Stimulated activated naive CD8-positive, alpha-beta T cell treated with anti-CD3 and anti-CD28 coated beads, Interleukin-15, Interleukin-2, amounts not matched to agents 100 U/mL and 50 U/mL, for 24 hours (primary cell): Measurements from ENCODE around the gene FOSL1.
A peak's percentile ranks its signal among the peaks of the same experiment; 100 is the strongest.

Experiments used
- ATAC-seq: fragments of 150-1000 bp; cut with Tn5 transposase; one replicate; pipeline ENCODE4 v1.10.0; 2021
- DNase-seq: peaks from one replicate; pipeline ENCODE4 v3.0.0; 2021

The FOSL1 gene

DNA sequence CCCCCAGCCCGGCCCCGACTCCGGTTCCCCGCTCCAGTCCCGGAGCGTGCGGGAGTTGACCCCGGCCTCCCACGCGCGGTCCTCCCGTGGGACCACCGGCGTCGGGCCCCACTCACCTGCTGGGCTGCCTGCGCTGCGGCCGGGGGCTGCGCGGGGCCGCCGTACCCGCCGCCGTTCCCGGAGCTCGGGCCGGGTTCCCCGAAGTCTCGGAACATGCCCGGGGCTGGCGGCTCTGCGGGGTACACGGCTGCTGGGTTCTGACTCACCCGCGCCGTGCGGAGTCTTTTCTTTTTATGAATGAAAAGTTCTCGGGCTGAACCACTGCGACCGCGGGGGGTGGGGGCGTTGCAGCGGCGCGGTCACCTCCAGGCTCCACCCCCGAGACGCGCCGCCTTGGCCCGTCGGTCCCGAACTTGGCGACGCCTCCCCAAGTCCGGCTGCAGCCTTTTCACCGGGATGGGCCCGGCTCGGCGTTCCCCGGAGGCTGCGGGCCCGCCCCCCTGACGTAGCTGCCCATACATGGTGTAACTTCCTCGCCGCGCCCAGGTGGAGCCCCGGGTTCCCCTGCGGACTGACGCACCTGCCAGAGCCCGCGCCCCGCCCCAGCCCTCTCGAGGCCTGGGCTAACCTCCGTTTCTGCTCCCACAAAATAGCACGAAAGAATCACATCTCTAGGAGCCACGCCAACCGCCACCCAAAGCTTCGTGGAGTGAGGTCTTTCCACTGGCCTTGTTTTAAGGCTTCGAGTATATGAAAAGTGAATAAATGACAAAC lies at the start of gene FOSL1:
Gene FOSL1 (minus strand): TSS at position 264 of the 774 bp plus-strand sequence. CDS start 49 bp downstream, at position 215.
- ATAC-seq (peak; percentile 90), DNase-seq (peak; percentile 97)

DNA sequence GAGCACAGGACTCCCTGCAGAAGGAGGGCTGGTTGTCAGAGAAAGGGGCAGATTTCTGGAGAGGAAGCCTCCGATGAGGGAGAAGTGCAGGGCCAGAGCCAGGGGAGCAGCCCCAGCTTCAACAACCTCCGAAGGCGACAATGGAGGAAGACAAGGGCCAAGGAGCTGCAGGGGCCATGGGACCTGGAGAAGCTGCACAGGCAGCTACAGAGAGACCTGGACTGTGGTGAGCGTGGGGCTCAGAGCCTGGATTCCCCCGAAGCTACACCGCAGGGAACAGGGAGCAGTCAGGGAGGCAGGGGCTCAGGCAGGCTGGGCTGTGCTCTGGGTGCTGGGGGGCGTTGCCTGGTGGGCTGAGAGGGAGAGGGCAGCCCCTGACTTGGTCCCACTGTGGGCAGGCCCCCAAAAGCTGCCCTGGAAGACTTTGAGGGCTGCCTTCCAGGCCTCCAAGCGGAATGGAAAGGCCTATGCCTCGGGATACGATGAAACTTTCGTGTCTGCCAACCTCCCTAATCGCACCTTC lies 47.5 kb upstream of the FOSL1 start:
- DNase-seq (no peak), ATAC-seq (no peak)

GRCh38 chr11:65947133-65947532 lies 46.9 kb upstream of the FOSL1 start:
- ATAC-seq (no peak), DNase-seq (no peak)

GRCh38 chr11:65946655-65947054 lies 46.5 kb upstream of the FOSL1 start:
- DNase-seq (no peak), ATAC-seq (no peak)

- no peak for DNase-seq
- ATAC-seq = no peak
Observed at GRCh38 chr11:65945941-65946558, 45.9 kb upstream of the FOSL1 start.

- ATAC-seq (no peak), DNase-seq (no peak)
Observed at GRCh38 chr11:65945430-65945911, 45.3 kb upstream of the FOSL1 start, which contains the start of gene TSGA10IP. Gene TSGA10IP (plus strand): TSS chr11:65945480. CDS start chr11:65945676, 196 bp downstream.

DNA sequence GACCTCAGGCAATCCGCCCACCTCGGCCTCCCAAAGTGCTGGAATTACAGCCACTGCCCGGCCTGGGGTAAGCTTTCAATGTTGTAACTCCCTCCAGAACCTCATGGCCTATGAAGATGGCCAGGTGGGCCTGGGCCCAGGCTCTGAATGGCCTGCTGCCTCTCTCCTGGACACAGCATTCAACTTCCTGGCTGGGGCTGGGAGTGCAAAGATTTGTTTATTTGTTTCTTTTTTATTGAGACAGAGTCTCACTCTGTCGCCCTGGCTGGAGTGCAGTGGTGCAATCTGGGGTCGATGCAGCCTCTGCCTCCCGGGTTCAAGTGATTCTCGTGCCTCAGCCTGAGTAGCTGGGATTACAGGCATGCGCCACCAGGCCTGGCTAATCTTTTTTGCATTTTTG lies 44.6 kb upstream of the FOSL1 start:
- ATAC-seq = no peak
- DNase-seq = no peak

GRCh38 chr11:65944191-65944590 lies 44.0 kb upstream of the FOSL1 start:
- DNase-seq (no peak), ATAC-seq (no peak)

- DNase-seq = no peak
- ATAC-seq = no peak
Observed at GRCh38 chr11:65942531-65942930, 42.3 kb upstream of the FOSL1 start.

DNA sequence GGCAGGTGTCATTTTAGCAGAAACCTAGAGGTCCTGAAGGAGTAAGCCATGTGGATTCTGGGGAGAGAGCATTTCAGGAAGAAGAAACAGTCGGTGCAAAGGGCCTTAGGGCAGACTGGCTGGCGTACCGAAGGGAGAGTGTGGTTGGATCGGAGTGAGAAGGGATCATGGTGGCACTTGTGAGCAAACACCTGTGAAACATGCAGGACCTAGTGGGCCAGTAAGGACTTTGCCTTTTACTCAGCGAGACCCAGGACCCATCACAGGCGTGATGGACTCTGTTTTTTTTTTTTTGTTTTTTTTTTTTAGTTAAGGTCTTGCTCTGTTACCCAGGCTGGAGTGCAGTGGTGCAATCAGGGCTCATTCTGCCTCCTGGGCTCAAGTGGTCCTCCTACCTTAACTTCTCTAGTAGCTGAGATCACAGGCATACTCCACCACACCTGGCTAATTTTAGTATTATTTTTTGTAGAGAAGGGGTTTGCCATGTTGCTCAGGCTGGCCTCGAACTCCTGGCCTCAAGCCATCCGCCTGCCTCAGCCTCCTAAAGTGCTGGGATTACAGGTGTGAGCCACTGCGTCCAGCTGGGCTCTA lies 41.6 kb upstream of the FOSL1 start:
- ATAC-seq (no peak), DNase-seq (no peak)

GRCh38 chr11:65937766-65938165 lies 37.6 kb upstream of the FOSL1 start:
- ATAC-seq = no peak
- DNase-seq = no peak

DNA sequence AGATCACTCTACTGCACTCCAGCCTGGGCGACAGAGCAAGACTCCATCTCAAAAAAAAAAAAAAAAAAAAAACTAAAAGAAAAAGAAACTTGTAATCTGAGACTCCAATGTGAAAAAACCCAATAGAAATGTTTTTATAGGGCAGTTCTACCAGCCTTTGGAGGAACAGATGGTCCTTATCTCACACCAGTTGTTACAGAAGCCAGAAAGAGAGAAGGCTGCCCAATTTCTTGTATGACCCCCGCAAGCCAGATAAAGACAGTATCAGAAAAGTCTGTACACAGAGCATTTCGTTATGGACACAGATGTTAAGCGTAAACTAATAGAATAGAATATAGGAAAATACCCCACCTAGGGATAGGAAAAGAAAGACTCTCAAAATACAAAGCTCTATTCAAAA lies 33.8 kb upstream of the FOSL1 start:
- ATAC-seq (no peak), DNase-seq (no peak)

DNA sequence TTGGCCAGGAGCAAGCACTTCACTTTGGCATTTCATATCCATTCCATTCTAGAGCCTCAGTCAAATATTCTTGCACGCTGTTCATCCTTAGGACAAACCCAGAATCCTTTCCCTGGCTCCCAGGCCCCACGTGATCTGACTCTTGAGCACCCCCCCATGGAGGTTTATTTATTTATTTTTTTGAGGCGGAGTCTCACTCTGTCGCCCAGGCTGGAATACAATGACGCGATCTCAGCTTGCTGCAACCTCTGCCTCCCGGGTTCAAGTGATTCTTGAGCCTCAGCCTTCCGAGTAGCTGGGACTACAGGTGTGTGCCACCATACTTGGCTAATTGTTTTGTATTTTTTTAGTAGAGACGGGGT lies 32.4 kb upstream of the FOSL1 start:
- ATAC-seq (no peak), DNase-seq (no peak)

- peak; percentile 29 for ATAC-seq
- DNase-seq = no peak
Observed at GRCh38 chr11:65931773-65932557, 31.8 kb upstream of the FOSL1 start.

DNA sequence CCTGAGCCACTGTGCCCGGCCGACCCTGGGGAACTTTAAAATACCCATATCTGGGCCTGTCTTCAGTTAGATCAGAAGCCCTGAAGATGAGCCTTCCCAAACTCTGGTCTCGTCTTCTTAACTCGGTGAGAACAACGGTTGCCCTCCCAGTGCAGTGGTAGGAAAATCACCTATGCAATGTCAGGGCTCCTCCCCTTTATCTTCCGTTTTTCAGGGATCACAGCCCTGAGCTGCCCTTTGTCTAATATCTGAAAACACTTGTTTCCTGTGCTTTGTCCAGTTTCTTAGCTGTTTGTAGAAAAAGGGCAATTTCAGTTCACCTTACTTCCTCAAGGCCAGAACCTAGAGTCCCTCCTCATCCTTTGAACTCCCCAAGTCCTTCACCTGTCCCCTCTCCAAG lies 28.5 kb upstream of the FOSL1 start:
- no peak for DNase-seq
- no peak for ATAC-seq

DNA sequence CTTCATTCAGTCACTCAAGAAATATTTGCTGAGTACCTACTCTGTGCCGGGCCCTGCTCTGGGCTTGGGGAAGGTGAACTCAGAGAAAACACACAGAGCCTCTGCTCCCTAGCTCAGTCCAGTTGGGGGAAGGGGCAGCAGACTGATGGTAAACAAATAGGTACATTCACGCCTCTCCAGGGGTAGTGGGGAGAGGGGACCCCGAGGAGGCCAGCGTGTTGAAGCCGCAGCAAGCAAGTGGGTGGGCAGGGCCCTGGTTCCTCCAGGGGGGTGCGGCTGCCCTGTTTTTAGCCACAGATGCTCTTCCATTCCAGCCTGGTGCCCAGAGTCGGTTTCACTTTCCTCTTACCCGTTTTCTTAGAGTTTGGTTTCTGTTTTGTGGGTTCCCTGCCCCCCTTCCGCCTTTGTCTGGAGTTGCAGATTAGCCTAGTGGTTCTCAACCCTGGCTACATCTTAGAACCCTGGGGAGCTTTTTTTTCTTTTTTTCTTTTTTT lies 27.8 kb upstream of the FOSL1 start:
- ATAC-seq (peak; percentile 81), DNase-seq (peak; percentile 75)

GRCh38 chr11:65925397-65925796 lies 25.2 kb upstream of the FOSL1 start:
- no peak for ATAC-seq

GRCh38 chr11:65922565-65922964 lies 22.4 kb upstream of the FOSL1 start:
- ATAC-seq (no peak), DNase-seq (no peak)

More at GRCh38 chr11:65925397-65925796, 25.2 kb upstream of the FOSL1 start:
- no peak for DNase-seq

GRCh38 chr11:65921876-65922275 lies 21.7 kb upstream of the FOSL1 start:
- DNase-seq (no peak), ATAC-seq (no peak)

DNA sequence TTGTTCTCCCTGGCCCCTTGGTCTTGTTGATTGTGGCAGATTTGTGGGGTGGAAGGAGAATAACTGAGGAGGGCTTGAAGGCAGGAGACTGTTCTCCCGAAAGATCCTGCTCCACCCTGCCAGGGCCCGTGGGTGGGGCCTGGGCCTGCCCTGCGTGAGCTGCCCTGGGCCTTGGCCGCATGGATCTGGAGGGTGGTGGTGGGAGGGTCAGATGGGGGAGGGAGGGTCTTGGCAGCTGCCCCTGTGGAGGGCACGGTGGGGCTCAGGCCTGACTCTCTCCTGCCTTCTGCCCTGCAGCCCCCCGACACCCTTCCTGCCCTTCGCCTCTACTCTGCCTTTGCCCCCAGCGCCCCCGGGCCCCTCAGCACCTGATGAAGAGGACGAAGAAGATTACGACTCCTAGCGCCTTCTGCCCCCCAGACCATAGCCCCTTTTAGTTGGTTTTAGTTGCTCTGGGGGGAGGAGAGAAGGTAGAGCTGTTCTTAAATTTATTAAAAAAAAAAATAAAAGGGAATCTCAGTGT lies 20.9 kb upstream of the FOSL1 start:
- no peak for ATAC-seq
- no peak for DNase-seq

- DNase-seq = no peak
- ATAC-seq = no peak
Observed at GRCh38 chr11:65920372-65920802, 20.2 kb upstream of the FOSL1 start.
